GM21723 (cell line): ENCODE data around the gene CDC42SE1.

Experiments
- ATAC-seq: cut with Tn5 transposase; IDR thresholded peaks from one replicate; pipeline ENCODE4 v1.9.1; 2021; ENCODE audit warnings: mild to moderate bottlenecking, moderate library complexity; ENCODE audit not compliant: unreplicated experiment

CDC42SE1 gene

DNA sequence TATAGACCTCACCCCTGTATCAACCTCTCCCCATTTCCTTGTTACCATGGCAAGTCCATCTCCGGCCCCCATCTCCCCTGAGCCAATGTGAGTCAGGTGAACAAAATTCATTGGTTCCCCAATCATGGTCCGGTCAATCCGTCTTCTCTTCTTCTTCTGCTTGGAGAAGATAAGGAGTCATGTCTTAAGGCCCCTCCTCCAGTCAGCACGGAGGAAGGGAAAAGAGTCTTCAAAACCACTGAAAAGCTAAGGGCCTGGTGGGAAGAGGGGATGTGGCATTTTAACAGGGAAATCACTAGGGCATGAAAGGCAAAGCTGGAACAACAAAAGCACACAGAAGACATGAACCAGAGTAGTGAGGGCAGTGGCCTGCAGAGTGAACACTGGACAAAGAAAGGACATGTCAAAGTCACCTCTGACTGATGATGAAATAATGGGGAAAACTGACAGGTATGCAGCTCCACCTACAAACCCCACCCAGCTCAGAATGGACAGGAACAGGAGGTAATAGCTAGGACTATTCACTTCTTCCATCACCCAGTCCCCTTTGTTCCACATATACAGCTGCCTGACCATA is 4.4 kb downstream of the CDC42SE1 start:
- ATAC-seq = no peak

DNA sequence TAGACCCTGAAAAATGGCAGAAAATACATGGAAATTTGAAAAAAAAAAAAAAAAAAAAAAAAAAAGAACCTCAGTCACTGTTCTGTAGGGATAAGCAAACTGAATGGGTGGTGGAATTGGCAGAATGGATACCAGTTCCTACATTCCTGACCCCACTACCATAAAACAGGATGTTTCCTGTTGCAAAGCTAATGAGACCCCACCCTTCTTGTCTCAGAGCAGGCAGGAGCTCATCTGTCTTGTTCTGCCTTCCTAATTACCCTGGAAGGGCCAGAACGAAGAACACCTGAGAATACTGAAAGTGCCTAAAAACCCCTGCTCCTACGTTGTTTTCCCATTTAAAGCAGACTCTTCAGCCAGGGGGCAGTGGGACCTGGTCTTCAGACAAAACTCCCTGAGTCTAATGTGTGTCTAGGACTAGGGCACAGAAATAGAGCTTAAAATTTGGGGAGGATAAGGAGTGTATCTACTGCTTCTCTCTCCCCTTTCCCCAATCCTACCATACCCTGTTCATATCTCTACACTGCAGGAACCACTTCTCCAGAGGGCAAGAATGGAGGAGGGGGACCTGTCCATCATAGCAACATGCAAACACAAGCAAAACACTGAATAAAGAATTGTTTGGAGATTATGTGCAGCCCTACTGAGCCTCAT is 7.9 kb downstream of the CDC42SE1 start:
- no peak for ATAC-seq

GRCh38 chr1:151050051-151050688 is 9.3 kb downstream of the CDC42SE1 start:
- ATAC-seq = no peak

- ATAC-seq = no peak
These were observed 10.0 kb downstream of the CDC42SE1 start for GRCh38 chr1:151049458-151049857.

GRCh38 chr1:151048645-151049032 is 10.8 kb downstream of the CDC42SE1 start:
- ATAC-seq = no peak

GRCh38 chr1:151047925-151048644 is 11.3 kb downstream of the CDC42SE1 start:
- peak; percentile 75 for ATAC-seq

DNA sequence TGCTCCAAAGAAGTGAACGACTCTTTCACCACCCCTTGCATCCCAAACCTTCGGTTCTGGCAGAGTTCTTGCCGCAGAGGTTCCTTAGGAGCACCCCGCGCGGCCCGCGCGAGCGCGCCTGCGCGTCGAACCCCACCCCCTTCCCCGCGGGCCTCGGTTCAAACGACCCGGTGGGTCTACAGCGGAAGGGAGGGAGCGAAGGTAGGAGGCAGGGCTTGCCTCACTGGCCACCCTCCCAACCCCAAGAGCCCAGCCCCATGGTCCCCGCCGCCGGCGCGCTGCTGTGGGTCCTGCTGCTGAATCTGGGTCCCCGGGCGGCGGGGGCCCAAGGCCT is 11.9 kb downstream of the CDC42SE1 start, which contains the start of gene C1orf56:
C1orf56 (plus strand) TSS at position 161 of the 334 bp plus-strand sequence; CDS start at position 258, 97 bp downstream.
- peak; percentile 51 for ATAC-seq

DNA sequence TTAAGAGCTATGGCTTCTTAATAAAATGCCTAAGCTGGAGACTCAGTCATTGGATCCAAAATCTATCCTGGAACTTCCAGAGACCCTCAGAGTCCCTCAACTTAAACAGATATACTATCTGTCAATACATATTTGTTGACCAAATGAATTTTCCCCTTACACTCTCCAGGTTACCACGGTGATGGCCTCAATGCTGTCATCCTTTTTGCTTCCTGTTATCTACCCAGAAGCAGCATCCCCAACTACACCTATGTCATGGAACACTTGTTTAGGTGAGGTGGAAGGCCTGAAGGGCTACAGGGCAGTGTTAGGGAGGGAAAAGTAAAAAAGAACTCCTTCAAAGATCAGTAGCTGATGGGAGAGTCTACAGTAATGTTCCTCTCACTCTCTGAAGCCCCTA is 16.3 kb downstream of the CDC42SE1 start:
- no peak for ATAC-seq

DNA sequence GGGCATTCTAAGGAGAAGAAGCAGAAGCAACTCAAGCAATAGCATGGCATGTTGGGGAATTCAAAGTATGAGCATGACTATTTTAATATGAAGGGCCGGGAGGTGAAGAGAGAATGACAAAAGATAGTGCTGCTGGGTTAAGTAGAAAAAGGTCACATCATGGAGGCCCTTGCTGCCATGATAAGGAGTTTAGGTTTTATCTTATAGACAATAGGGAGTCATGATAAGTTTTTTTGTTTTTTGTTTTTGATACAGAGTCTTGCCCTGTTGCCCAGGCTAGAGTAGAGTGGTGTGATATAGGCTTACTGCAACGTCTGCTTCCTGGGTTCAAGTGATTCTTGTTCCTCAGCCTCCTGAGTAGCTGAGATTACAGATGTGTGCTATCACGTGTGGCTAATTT is 19.9 kb downstream of the CDC42SE1 start:
- ATAC-seq = no peak

- ATAC-seq = no peak
These were observed 22.4 kb downstream of the CDC42SE1 start for GRCh38 chr1:151037032-151037431.

DNA sequence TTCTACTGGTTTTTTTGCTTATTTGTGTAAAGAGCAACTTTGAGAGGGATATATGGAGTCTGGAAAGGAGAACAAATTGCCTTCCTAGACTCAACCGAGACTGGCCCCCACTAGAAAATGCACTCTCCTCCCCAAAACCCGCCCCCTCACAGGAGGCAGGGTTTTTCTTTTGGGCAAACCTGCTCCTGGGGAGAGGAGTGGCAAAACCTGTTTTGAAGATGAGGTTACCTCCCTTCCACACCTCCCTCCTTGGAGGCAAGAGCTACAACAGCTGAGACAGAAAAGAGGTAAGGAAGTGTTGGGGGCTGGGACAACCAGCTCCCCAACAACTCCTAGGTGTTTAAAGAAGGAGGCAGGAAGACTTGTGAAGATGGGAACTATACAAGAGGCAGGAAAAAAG is 23.1 kb downstream of the CDC42SE1 start, which contains the start of gene BNIPL:
BNIPL (plus strand) TSS at position 231 of the 400 bp plus-strand sequence; CDS start at position 371, 140 bp downstream.
- ATAC-seq = no peak

GRCh38 chr1:151035167-151035566 is 24.3 kb downstream of the CDC42SE1 start:
- ATAC-seq = no peak

GRCh38 chr1:151032164-151032563 is 27.3 kb downstream of the CDC42SE1 start:
- no peak for ATAC-seq

DNA sequence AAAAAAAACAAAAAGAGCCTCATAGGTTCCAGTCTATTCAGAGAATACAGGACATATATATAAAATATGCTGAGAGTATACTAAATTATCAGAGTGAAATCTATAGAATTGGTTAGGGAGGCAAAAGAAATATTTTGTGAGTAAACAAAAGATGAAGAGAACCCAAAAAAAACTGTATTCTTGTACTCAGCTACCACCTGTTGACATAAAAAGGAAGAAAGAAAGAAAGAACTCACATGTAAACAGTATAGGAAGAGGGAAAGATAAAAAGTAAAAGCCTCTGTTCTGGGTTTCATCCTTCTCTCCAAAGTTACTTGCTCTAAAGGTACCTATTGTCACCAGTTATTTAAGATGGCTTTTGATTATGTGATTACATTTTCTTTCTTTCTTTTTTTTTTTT is 33.0 kb downstream of the CDC42SE1 start:
- no peak for ATAC-seq

DNA sequence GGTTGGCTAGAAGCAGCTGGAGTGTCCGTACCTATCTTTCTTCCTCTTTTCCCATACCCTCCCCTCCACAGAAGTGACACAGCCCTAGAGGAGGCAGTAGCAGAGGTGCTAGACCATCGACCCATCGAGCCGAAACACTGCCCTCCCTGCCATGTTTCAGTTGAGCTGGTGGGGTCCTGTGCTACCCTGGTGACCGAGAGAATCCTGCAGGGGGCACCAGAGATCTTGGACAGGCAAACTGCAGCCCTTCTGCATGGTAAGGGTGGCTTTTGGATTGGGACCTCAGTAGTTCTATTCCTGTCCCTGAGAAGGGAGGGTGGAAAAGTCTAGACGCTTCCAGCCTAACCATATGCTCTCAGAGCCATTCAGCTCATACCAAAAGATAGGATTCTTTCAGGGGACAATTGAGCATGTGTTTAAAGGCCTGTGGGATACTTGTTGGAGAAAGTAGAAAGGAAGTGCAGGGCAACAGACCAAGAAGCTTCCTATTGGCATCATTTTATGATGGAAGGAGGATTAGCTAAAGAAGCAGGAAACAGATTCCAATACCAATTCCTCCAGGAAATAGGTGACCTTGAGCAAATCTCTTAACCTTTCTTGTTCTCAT is 34.8 kb downstream of the CDC42SE1 start:
- ATAC-seq = no peak

DNA sequence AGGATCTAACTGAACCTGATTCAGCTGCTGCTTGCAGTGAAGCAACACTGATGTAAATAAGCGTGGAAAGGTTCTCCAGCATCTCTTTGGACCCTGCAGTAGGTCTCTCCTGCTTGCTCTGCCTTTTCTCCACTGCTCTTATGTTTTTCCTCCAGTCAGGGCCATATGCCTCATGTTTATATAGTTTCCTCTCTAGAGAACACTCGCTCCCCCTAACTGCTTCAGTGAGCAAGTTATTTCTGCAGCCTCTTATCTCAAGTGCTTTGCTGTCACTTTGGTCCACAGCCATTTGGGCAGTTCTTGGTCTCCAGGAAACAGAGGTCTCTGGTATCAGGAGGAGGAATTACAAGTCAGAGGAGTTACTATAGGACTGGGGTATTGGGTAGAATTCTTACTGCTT is 45.9 kb downstream of the CDC42SE1 start:
- no peak for ATAC-seq

- ATAC-seq = no peak
These were observed 46.5 kb downstream of the CDC42SE1 start for GRCh38 chr1:151012684-151013471.

DNA sequence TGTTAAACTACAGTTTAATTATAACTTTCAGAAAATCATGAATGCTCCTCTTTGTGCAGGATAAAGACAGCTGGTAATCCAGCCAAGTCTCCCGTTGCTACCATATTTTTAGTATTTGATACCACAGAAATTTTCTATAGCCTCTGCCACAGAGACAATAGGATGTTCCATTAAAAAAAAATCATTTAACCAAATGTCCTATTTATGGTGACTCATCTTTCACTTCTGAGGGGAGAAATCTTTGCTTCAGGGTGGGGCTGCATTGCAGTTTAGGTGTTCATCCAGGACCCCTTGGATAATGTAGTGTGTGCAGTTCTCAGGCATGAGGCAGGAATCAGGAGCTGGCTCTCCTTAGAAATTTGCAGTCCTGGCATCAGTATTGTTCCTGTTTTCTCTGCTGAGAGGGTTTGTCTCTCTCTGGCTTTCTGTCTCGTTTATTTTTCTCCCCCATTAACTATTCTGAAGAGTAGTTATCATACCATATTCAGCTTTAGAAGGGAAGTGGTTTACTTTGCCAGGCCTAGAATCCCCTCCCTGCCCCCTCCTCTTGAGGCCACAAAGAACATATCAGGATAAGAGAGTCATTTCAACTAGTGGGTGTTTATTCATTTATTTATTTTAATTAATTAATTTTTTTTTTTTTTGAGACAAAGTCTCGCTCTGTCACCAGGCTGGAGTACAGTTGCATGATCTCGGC is 48.1 kb downstream of the CDC42SE1 start:
- no peak for ATAC-seq

- ATAC-seq = no peak
These were observed 49.1 kb downstream of the CDC42SE1 start for GRCh38 chr1:151010346-151010726.
